Adipocyte (in vitro differentiated cells): Measurements from ENCODE around the gene FAM168B.

ENCODE experiments used
- DNase-seq: peaks from one replicate; pipeline ENCODE4 v3.0.0-alpha.2; 2015; ENCODE audit warnings: low read depth
- H3K27me3 ChIP-seq: replicated peaks from 2 replicates; pipeline ENCODE4 v1.7.0; 2013; ENCODE audit warnings: mild to moderate bottlenecking, low read length, moderate library complexity; ENCODE audit not compliant: control insufficient read depth, insufficient read depth
- H3K36me3 ChIP-seq: 2 replicates; pipeline ENCODE4 v1.7.0; 2013; ENCODE audit warnings: low read length, mild to moderate bottlenecking, moderate library complexity; ENCODE audit not compliant: control insufficient read depth, insufficient read depth, severe bottlenecking
- H3K4me1 ChIP-seq: 2 replicates; pipeline ENCODE4 v1.7.0; 2013; ENCODE audit warnings: mild to moderate bottlenecking, low read length, moderate library complexity; ENCODE audit not compliant: control insufficient read depth, insufficient read depth
- H3K4me3 ChIP-seq: 2 replicates; pipeline ENCODE4 v1.7.0; 2013; ENCODE audit warnings: mild to moderate bottlenecking, low read length, moderate library complexity
- H3K9ac ChIP-seq: 2 replicates; pipeline ENCODE4 v1.7.0; 2013; ENCODE audit warnings: mild to moderate bottlenecking, low read length, moderate library complexity
- H3K9me3 ChIP-seq: 2 replicates; pipeline ENCODE4 v1.7.0; 2013; ENCODE audit warnings: mild to moderate bottlenecking, low read length, moderate library complexity; ENCODE audit not compliant: control insufficient read depth

Gene FAM168B

DNA sequence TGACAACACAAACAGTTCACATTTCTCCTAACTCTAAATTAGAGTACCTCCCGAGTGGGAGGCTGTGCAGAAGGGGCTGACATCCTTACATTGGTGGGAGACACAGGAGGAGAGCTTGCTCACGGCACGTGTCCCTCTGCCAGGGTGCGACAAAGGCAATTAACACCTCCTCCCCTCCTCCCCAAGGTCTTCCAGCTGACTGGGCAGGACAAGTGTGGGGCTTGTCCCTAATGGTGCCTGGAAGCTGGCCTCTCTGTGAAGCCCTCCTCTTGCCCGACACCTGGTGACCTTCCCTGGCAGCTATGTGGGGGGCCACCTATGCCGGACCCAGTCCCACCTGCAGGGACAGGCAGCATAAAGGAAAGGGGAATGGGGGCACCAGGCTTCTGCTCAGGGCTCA is 57.0 kb downstream of the FAM168B start:
- H3K27me3 ChIP-seq: no peaks in the 10 kb centered on the region
- no peaks in the 10 kb centered on the region for H3K9me3 ChIP-seq
- peaks cover 4% of the 10 kb centered on the region for H3K36me3 ChIP-seq
- DNase-seq: no peak
- no peak overlapping the region for H3K9ac ChIP-seq
- peak overlapping the region; percentile 78 for H3K4me3 ChIP-seq
- H3K4me1 ChIP-seq: peaks cover 12% of the 10 kb centered on the region

DNA sequence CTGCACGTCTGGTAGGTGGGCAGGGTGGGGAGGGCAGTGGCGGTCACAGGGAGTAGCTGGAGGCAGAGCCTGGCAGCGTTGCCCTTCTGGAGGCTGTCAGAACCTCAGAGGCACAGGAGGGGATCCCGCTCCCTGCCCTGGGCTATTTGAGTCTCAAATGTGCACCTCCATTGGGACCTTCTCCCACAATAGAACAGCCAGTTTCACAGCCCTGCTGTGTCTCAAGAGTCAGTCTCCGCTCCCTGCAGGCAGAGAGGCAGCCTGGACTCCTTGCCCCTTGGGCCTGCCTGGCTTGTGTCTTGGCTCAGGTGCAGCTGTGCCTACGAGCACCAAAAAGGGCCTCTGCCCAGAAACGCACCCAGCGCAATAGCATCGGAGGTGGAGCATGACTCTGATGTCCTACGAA is 57.4 kb downstream of the FAM168B start:
- Histone ChIP-seq H3K4me3 (peak overlapping the region; percentile 78), H3K36me3 (no peaks in the 10 kb centered on the region), H3K4me1 (peaks cover 12% of the 10 kb centered on the region), H3K9ac (peak overlapping the region; percentile 79), H3K27me3 (no peaks in the 10 kb centered on the region), H3K9me3 (no peaks in the 10 kb centered on the region)
- no peak for DNase-seq

DNA sequence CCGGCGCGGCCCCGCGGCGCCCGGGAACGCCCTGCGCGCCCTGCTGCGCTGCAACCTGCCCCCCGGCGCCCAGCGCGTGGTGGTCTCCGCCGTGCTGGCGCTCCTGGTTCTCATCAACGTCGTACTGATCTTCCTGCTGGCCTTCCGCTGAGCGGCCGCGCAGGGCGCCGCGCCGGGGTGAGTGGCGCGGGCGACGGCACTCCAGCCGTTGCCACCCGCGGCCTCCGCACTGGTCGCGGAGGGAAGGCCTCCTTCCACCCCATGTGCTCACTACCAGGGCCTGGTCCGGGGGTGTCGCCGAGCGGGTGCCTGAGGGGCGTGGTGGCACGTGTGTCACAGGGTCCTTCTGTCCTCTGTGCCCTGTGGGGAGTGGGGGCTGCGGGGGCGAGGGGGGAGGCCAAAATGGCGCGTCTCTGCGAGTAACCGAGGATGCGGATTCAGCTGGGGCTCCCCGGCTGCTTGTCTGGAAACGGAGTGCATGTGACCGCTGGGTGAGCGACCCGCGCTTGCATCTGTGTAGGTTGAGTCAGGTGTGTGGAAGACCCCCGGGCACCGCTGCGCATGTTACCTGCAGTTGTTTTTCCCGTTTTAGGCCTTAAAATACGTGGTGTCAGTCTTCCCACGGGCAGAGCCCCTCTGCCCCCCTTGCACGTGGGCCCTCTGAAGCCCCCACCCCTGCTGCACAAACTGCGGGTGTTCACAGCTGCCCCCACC is 58.0 kb downstream of the FAM168B start:
- Histone ChIP-seq H3K9me3 (no peaks in the 10 kb centered on the region), H3K4me1 (peaks cover 12% of the 10 kb centered on the region), H3K4me3 (peak overlapping the region; percentile 78), H3K27me3 (no peaks in the 10 kb centered on the region), H3K36me3 (no peaks in the 10 kb centered on the region), H3K9ac (peak overlapping the region; percentile 79)
- peak; percentile 38 for DNase-seq

DNA sequence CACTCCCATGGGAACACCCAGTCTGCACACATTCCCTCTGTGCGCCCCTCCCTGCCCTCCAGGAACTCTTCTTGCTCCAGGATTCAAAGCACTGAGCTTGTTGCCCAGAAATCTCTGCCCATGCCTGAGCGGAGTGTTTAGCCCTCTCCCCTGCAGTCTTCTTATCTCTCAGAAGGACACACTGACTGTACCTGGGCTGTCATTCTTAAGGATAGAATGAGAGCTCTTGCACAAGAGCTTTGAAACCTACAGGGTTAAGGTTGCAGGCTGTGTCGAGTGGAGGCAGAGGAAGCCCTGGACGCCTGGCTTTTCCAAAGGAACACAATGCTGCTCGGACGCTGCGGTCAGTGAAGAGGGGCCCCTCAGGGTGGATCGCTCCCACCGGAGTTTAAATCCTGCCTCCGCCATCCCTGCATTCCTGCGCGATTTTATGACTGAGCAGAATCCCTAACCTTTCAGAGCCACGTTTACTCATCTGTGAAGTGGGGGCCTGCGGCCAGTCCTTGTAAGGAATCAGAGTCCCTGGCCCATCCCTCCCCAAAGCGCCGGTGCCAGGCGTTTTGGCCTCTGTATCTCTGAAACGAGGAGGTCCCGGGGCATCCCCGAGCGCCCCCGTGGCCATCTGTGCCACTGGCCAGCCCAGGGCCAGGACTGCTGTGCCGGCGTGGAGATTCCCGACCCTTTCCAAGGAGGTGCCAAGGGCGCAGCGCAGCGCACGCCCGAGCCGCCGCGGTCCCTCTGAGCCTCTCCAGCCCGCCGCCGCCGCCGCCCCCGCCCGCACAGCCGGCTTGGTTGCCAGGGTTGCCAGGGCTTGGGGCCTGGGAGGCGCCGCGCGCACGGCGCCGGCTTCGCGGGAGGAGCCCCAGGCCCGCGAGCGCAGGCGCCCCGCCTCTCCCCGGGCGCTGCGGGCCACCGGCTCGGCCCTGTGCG is 58.9 kb downstream of the FAM168B start:
- H3K9ac ChIP-seq: peak overlapping the region; percentile 79
- H3K36me3 ChIP-seq: no peaks in the 10 kb centered on the region
- peak; percentile 77 for DNase-seq
- H3K4me1 ChIP-seq: peaks cover 12% of the 10 kb centered on the region
- no peaks in the 10 kb centered on the region for H3K27me3 ChIP-seq
- H3K4me3 ChIP-seq: peak overlapping the region; percentile 78
- H3K9me3 ChIP-seq: no peaks in the 10 kb centered on the region

DNA sequence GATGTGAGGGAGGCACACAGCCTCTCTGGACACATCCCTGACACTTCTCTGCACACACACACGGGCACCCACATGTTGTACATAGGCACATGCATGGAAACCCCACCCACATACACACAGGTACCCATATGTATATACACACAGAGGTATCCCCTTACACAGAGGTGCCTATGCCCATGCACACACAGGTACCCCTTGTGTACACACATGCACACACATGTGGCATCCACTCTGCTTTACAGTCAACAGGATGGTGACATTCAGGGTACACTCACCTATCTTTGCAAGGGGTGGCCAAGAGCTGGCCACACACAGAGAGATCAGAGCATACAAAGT is 59.5 kb downstream of the FAM168B start:
- Histone ChIP-seq H3K27me3 (no peaks in the 10 kb centered on the region), H3K4me3 (peak overlapping the region; percentile 69)
- DNase-seq: no peak

DNA sequence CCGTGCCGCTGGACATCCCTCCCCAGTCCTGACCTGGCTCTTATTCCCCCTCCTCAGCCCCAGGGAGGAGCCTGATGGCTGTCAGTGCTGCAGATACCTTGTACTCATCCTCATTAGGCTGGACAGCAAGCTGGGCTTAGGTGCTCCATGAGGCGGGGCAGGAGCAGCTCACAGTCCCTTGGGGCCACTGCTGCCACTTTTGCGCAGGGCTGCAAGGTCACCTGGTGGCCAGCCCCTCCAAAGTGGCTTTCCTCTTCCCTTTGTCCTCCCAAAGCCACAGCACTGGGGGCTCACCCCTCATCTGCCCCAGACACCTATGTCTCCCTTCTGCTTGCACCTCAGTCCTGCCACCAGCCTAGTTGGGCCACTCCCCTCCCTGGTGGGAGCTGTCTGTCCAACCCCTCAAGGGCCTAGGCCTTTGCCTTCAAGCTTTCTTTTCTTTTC is 60.8 kb downstream of the FAM168B start:
- Histone ChIP-seq H3K9me3 (peaks cover 6% of the 10 kb centered on the region), H3K36me3 (no peaks in the 10 kb centered on the region), H3K27me3 (no peaks in the 10 kb centered on the region), H3K4me3 (no peak overlapping the region), H3K4me1 (peaks cover 12% of the 10 kb centered on the region), H3K9ac (no peak overlapping the region)
- DNase-seq: no peak

More for the DNA sequence above, 59.5 kb downstream of the FAM168B start:
- H3K9ac ChIP-seq: peak overlapping the region; percentile 79
- H3K4me1 ChIP-seq: peaks cover 12% of the 10 kb centered on the region
- H3K36me3 ChIP-seq: no peaks in the 10 kb centered on the region
- no peaks in the 10 kb centered on the region for H3K9me3 ChIP-seq

DNA sequence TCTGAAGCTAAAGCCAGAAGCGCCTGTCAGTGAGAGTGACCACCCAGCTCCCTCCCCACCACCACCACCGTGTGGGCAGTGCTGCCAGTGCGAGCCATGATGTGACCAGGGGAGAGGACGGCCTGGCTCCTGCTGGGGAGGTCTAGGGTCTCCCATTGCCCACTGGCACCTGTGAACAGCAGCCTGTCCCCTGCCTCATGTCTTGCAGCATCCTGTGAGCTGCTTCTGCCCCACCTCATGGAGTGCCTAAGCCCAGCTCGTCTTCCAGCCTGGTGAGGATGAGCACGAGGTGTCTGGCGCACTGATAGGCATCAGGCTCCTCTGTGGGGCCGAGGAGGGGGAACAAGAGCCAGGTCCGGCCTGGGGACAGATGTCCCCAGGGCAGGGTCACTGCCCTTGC is 61.4 kb downstream of the FAM168B start:
- H3K27me3 ChIP-seq: no peaks in the 10 kb centered on the region
- H3K4me1 ChIP-seq: peaks cover 12% of the 10 kb centered on the region
- H3K9me3 ChIP-seq: peaks cover 7% of the 10 kb centered on the region
- H3K4me3 ChIP-seq: no peak overlapping the region
- no peak for DNase-seq
- no peaks in the 10 kb centered on the region for H3K36me3 ChIP-seq
- H3K9ac ChIP-seq: no peak overlapping the region

DNA sequence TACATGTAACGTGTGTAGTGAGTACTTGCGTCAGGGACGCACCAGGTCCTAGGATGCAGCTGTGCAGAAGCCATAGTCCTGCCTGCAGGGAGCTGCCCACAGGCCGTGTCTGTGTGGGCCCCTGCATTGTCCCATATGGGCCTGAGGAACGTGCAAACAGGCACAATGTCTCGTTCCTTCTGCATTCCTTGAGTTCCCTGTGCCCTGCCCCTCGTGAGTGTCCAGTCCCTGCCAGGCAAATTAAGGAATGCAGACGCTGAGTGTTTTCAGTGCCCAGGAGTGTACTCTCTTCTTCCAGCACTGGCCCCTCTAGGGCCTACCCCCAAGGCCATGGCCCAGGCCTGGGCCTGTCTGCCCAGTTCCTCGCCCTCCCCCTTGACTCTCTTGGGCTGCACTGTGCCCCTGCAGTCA is 61.8 kb downstream of the FAM168B start:
- DNase-seq: no peak
- peaks cover 7% of the 10 kb centered on the region for H3K9me3 ChIP-seq
- no peaks in the 10 kb centered on the region for H3K36me3 ChIP-seq
- peaks cover 12% of the 10 kb centered on the region for H3K4me1 ChIP-seq
- H3K27me3 ChIP-seq: no peaks in the 10 kb centered on the region
- H3K9ac ChIP-seq: no peak overlapping the region
- H3K4me3 ChIP-seq: no peak overlapping the region

DNA sequence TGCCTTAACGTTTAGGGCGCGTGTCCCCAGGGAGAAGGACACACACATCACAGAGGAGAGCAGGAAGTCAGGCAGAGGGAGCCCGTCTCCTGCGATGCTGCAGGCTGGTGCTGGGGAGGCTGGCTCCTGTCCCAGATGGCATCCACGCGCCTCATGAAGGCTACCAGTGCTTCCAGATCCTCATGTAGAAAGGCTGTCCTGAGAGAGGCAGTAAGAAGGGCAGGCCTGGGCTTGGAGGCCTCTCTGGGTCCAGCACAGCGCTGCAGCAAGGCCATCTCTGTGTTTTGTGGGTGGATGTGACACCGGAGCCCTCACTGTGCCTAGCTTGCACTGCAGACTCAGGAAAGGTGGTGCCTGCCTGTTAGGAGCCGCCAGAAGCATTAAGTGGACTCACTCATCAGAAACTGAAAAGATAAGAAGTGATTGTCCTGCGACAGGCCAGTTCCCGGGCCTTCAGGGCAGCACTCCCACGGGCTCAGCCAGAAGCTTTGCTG is 62.7 kb downstream of the FAM168B start:
- H3K4me3 ChIP-seq: no peak overlapping the region
- H3K9ac ChIP-seq: no peak overlapping the region
- no peak for DNase-seq
- H3K4me1 ChIP-seq: peaks cover 8% of the 10 kb centered on the region
- no peaks in the 10 kb centered on the region for H3K36me3 ChIP-seq
- H3K27me3 ChIP-seq: no peaks in the 10 kb centered on the region
- H3K9me3 ChIP-seq: peaks cover 7% of the 10 kb centered on the region

DNA sequence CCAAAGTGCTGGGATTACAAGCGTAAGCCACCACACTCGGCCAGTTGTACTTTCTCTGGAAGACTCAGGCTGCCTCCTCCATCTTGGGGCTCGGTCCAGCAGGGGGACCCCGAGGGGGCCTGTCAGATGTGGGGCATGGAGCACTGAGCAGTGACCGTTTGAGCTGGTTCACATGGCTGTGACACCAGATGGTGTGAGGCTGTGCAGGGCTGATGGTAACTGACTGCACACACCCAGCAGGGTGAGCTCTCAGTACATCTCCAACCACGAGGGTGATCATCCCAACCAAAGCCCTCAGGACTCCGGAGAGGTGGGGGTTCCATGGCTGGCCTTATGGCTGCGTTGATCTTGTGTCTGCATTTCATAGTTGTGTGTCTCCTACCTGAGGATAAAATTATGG is 63.4 kb downstream of the FAM168B start:
- Histone ChIP-seq H3K9me3 (peaks cover 7% of the 10 kb centered on the region), H3K4me3 (no peak overlapping the region), H3K4me1 (peaks cover 6% of the 10 kb centered on the region), H3K9ac (no peak overlapping the region), H3K27me3 (no peaks in the 10 kb centered on the region), H3K36me3 (no peaks in the 10 kb centered on the region)
- no peak for DNase-seq
